Testis (tissue), 2 donors: ENCODE results near the gene PNCK.

ENCODE experiments used
- CTCF ChIP-seq, 3 experiments: fragments of 450-650 bp in 2 of 3; fragments of 200-600 bp in 1 of 3; sonication (generic) in 1 of 3; IDR thresholded peaks; one replicate each; pipeline ENCODE4 v1.5.1; 2016 to 2019; ENCODE audit warnings: antibody characterized with exemption in 3 of 3, mild to moderate bottlenecking in 2 of 3, moderate library complexity in 1 of 3
- POLR2A ChIP-seq: fragments of 450-650 bp; IDR thresholded peaks from one replicate; pipeline ENCODE4 v1.6.1; 2017; ENCODE audit warnings: antibody characterized with exemption, mild to moderate bottlenecking, moderate library complexity

- TF ChIP-seq CTCF (IDR thresholded peaks at IDR 0.05) (no peak), POLR2A (no peak)
Observed at GRCh38 chrX:153627675-153628111, 45.9 kb downstream of the PNCK start.
